ENCODE data around the gene NME9.

The NME9 gene

GRCh38 chr3:138270245-138270644 is 59.4 kb downstream of the NME9 start:
- DNase-seq, result no peak

GRCh38 chr3:138267083-138267482 is 62.6 kb downstream of the NME9 start:
- no peak for DNase-seq

- DNase-seq, result no peak
These were observed 63.9 kb downstream of the NME9 start for GRCh38 chr3:138265745-138266144.

- DNase-seq, result no peak
These were observed 66.5 kb downstream of the NME9 start for GRCh38 chr3:138263104-138263503.

GRCh38 chr3:138260611-138261010 is 69.0 kb downstream of the NME9 start:
- no peak for DNase-seq

- no peak for DNase-seq
These were observed 70.5 kb downstream of the NME9 start for GRCh38 chr3:138259126-138259525.

- no peak for DNase-seq
These were observed 71.7 kb downstream of the NME9 start for GRCh38 chr3:138257986-138258385.

- no peak for DNase-seq
These were observed 73.6 kb downstream of the NME9 start for GRCh38 chr3:138256022-138256421.

- DNase-seq, result no peak
These were observed 75.4 kb downstream of the NME9 start for GRCh38 chr3:138254216-138254615.

- no peak for DNase-seq
These were observed 76.0 kb downstream of the NME9 start for GRCh38 chr3:138253609-138254008.
